ENCODE measurements around the gene B4GAT1.
"Not testable (repeated sequence)": the region's sequence is repeated elsewhere in the genome, so short reads cannot be mapped to it uniquely, and the experiment has no call there.

Gene B4GAT1

GRCh38 chr11:66347425-66348276 is at the start of gene B4GAT1:
TSS of gene B4GAT1 (minus strand) at chr11:66347629. CDS start at chr11:66347545, 84 bp downstream.
- peak; percentile 82 to 90 (median 89) for DNase-seq (ENCODE audit: low read depth in 2 of 3, low spot score in 1 of 3)

GRCh38 chr11:66393954-66394353 is 46.5 kb upstream of the B4GAT1 start:
- no peak for DNase-seq (ENCODE audit: low read depth in 2 of 3, low spot score in 1 of 3)

- no peak for DNase-seq (ENCODE audit: low read depth in 2 of 3, low spot score in 1 of 3)
These were observed 43.9 kb upstream of the B4GAT1 start for GRCh38 chr11:66391322-66391721.

GRCh38 chr11:66388780-66389386 is 41.5 kb upstream of the B4GAT1 start:
- DNase-seq (ENCODE audit: low read depth in 2 of 3, low spot score in 1 of 3) = peak; percentile 57 to 73 (median 67)

- peak; percentile 72 to 92 (median 74) for DNase-seq (ENCODE audit: low read depth in 2 of 3, low spot score in 1 of 3)
These were observed 39.0 kb upstream of the B4GAT1 start for GRCh38 chr11:66386171-66387069.

GRCh38 chr11:66384316-66384715 is 36.9 kb upstream of the B4GAT1 start:
- not testable (repeated sequence) for DNase-seq (ENCODE audit: low read depth in 2 of 3, low spot score in 1 of 3)

- not testable (repeated sequence) for DNase-seq (ENCODE audit: low read depth in 2 of 3, low spot score in 1 of 3)
These were observed 32.8 kb upstream of the B4GAT1 start for GRCh38 chr11:66380264-66380663.

- not testable (repeated sequence) for DNase-seq (ENCODE audit: low read depth in 2 of 3, low spot score in 1 of 3)
These were observed 26.4 kb upstream of the B4GAT1 start for GRCh38 chr11:66373690-66374287.

GRCh38 chr11:66373265-66373664 is 25.8 kb upstream of the B4GAT1 start:
- DNase-seq (ENCODE audit: low read depth in 2 of 3, low spot score in 1 of 3) = no peak

GRCh38 chr11:66371627-66372415 is 24.4 kb upstream of the B4GAT1 start, which contains the start of gene SLC29A2:
TSS of gene SLC29A2 (minus strand) at chr11:66371760. CDS start at chr11:66371591, 169 bp downstream.
- DNase-seq (ENCODE audit: low read depth in 2 of 3, low spot score in 1 of 3) = peak; percentile 61 to 68 (median 66)

- DNase-seq (ENCODE audit: low read depth in 2 of 3, low spot score in 1 of 3) = no peak
These were observed 21.9 kb upstream of the B4GAT1 start for GRCh38 chr11:66369073-66369894.

- no peak for DNase-seq (ENCODE audit: low read depth in 2 of 3, low spot score in 1 of 3)
These were observed 21.1 kb upstream of the B4GAT1 start for GRCh38 chr11:66368484-66368883.

GRCh38 chr11:66367561-66368312 is 20.3 kb upstream of the B4GAT1 start:
- DNase-seq (ENCODE audit: low read depth in 2 of 3, low spot score in 1 of 3) = no peak

GRCh38 chr11:66366844-66367477 is 19.5 kb upstream of the B4GAT1 start:
- no peak for DNase-seq (ENCODE audit: low read depth in 2 of 3, low spot score in 1 of 3)

GRCh38 chr11:66365711-66366619 is 18.5 kb upstream of the B4GAT1 start:
- DNase-seq (ENCODE audit: low read depth in 2 of 3, low spot score in 1 of 3) = no peak

GRCh38 chr11:66365166-66365565 is 17.7 kb upstream of the B4GAT1 start:
- DNase-seq (ENCODE audit: low read depth in 2 of 3, low spot score in 1 of 3) = no peak

Measured in stimulated activated CD4-positive, alpha-beta T cell treated with anti-CD3 and anti-CD28 coated beads, Interleukin-12 subunit alpha, Interleukin-12 subunit beta, amount 100 ng/mL, for 48 hours (primary cell).